HEK293 (cell line): Measurements from ENCODE around the gene PC.

Experiments used
- BCL11A ChIP-seq: fragments of 450-650 bp; formaldehyde crosslinking; IDR thresholded peaks from 2 replicates; pipeline ENCODE4 v1.5.1; 2016; ENCODE audit warnings: low read depth, missing biosample characterization, missing genetic modification characterization
- SCRT1 ChIP-seq: fragments of 450-650 bp; formaldehyde crosslinking; IDR thresholded peaks from 2 replicates; pipeline ENCODE4 v1.5.1; 2016; ENCODE audit warnings: missing biosample characterization, missing genetic modification characterization, borderline replicate concordance
- YY2 ChIP-seq: fragments of 450-650 bp; formaldehyde crosslinking; IDR thresholded peaks from 2 replicates; pipeline ENCODE4 v1.5.1; 2016; ENCODE audit warnings: missing biosample characterization, missing genetic modification characterization
- ZBTB17 ChIP-seq: fragments of 450-650 bp; formaldehyde crosslinking; IDR thresholded peaks from 2 replicates; pipeline ENCODE4 v1.5.1; 2016; ENCODE audit warnings: missing biosample characterization, missing genetic modification characterization
- ZBTB8A ChIP-seq: fragments of 450-650 bp; formaldehyde crosslinking; IDR thresholded peaks from 2 replicates; pipeline ENCODE4 v1.5.1; 2016; ENCODE audit warnings: missing biosample characterization, missing genetic modification characterization
- ZEB2 ChIP-seq: fragments of 450-650 bp; formaldehyde crosslinking; IDR thresholded peaks from 2 replicates; pipeline ENCODE4 v1.5.1; 2016; ENCODE audit warnings: missing biosample characterization, missing genetic modification characterization
- ZFP37 ChIP-seq: fragments of 450-650 bp; formaldehyde crosslinking; IDR thresholded peaks from 2 replicates; pipeline ENCODE4 v1.5.1; 2016; ENCODE audit warnings: missing biosample characterization, missing genetic modification characterization
- ZNF175 ChIP-seq: fragments of 450-650 bp; formaldehyde crosslinking; IDR thresholded peaks from 2 replicates; pipeline ENCODE4 v1.5.1; 2016; ENCODE audit warnings: missing biosample characterization, missing genetic modification characterization
- TF ChIP-seq, protein P1 (sequence below): fragments of 450-650 bp; formaldehyde crosslinking; IDR thresholded peaks from 2 replicates; pipeline ENCODE4 v1.5.1; 2016; ENCODE audit warnings: missing biosample characterization, missing genetic modification characterization
- TF ChIP-seq, protein P2 (sequence below): fragments of 450-650 bp; formaldehyde crosslinking; IDR thresholded peaks from 2 replicates; pipeline ENCODE4 v1.5.1; 2016; ENCODE audit warnings: missing biosample characterization, missing genetic modification characterization

DNA sequence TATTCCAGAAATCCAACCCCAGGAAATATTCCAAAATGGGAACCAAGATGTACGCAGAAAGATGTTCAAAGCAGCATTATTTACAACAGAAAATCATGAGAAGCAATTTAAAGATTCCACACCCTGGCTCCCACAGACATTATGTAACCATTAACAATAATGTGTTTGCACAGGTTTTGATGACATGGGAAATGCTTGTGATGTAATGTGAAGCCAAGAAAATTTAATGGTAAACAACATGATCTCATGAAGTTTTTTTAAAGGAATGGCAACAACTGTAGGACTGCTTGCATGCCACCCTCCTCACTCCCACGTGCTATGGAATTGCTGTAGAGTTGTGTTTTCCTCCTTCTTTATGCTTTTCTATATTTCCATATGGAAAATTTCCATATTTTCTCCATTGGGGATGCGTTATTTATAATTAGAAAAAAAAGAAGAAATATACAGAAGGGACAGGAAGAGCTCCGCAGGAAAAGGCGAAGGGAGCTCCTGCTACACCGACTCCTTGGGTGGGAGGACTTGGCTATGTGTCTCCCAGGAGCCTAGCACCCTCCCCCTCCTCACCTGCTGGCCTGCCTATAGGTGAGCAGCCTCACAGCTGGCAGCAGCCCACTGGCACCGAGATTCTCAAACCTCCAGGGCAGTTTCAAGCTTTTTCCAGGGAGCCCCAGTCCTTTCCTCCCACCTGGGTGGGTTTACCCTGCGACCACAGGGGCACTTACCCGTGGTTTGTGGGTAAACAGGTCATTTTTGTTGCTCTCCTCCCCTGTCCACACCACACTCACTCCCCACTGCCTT is 80.4 kb downstream of the PC start:
- no peak for TF ChIP-seq ZBTB17
- no peak for TF ChIP-seq ZBTB8A
- TF ChIP-seq, protein P1, sequence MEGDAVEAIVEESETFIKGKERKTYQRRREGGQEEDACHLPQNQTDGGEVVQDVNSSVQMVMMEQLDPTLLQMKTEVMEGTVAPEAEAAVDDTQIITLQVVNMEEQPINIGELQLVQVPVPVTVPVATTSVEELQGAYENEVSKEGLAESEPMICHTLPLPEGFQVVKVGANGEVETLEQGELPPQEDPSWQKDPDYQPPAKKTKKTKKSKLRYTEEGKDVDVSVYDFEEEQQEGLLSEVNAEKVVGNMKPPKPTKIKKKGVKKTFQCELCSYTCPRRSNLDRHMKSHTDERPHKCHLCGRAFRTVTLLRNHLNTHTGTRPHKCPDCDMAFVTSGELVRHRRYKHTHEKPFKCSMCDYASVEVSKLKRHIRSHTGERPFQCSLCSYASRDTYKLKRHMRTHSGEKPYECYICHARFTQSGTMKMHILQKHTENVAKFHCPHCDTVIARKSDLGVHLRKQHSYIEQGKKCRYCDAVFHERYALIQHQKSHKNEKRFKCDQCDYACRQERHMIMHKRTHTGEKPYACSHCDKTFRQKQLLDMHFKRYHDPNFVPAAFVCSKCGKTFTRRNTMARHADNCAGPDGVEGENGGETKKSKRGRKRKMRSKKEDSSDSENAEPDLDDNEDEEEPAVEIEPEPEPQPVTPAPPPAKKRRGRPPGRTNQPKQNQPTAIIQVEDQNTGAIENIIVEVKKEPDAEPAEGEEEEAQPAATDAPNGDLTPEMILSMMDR: no peak
- no peak for TF ChIP-seq YY2 (tag by site-specific recombination)
- no peak for TF ChIP-seq ZFP37
- TF ChIP-seq ZNF175 (tag by site-specific recombination): no peak
- TF ChIP-seq, protein P2, sequence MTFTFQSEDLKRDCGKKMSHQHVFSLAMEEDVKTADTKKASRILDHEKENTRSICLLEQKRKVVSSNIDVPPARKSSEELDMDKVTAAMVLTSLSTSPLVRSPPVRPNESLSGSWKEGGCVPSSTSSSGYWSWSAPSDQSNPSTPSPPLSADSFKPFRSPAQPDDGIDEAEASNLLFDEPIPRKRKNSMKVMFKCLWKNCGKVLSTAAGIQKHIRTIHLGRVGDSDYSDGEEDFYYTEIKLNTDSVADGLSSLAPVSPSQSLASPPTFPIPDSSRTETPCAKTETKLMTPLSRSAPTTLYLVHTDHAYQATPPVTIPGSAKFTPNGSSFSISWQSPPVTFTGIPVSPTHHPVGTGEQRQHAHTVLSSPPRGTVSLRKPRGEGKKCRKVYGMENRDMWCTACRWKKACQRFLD: no peak
- TF ChIP-seq SCRT1 (tag by site-specific recombination): no peak
- no peak for TF ChIP-seq ZEB2 (tag by site-specific recombination)
- TF ChIP-seq BCL11A (tag by site-specific recombination): no peak
